ENCODE results near the gene SESTD1.

Gene SESTD1

DNA sequence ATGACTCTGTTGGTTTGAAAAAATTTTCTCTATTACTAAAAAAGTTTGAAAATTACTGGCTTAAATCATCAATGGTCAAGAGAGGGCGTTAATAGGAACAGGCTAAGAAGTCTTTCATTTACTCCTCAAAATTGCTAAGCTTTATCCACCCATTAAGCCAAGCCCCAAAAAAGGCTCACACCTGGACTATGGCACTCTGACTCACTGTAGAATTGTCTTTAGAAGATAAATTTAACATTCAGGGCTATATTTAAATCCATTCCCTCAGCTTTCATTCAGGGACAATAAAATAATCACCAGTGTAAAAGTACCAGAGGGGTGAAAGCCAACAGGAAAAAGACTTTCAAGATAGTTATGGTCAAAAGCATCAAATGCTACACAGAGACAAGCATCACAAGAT lies 80.0 kb downstream of the SESTD1 start:
- peaks cover 44% of the 10 kb centered on the region for H3K79me2 ChIP-seq (ENCODE audit: insufficient read depth, low read length)
- no peak overlapping the region for H3K9ac ChIP-seq (ENCODE audit: low read depth, low read length, poor library complexity, severe bottlenecking)
- H3K9me3 ChIP-seq (ENCODE audit: insufficient read depth, low read depth, low read length) = peaks cover 8% of the 10 kb centered on the region; the same call in 1 of the 2 replicates
- peaks cover 50% of the 10 kb centered on the region for H3K36me3 ChIP-seq (ENCODE audit: insufficient read depth, low read length)
- H2AFZ ChIP-seq (ENCODE audit: low read length) = no peak overlapping the region
- H3F3A ChIP-seq (ENCODE audit: low read depth) = no peaks in the 10 kb centered on the region
- H3K4me3 ChIP-seq (ENCODE audit: low read length, poor library complexity, severe bottlenecking) = no peak overlapping the region
- no peak for TF ChIP-seq EZH2phosphoT487 (IDR thresholded peaks at IDR 0.05; ENCODE audit: borderline replicate concordance)
- TF ChIP-seq, protein P1, sequence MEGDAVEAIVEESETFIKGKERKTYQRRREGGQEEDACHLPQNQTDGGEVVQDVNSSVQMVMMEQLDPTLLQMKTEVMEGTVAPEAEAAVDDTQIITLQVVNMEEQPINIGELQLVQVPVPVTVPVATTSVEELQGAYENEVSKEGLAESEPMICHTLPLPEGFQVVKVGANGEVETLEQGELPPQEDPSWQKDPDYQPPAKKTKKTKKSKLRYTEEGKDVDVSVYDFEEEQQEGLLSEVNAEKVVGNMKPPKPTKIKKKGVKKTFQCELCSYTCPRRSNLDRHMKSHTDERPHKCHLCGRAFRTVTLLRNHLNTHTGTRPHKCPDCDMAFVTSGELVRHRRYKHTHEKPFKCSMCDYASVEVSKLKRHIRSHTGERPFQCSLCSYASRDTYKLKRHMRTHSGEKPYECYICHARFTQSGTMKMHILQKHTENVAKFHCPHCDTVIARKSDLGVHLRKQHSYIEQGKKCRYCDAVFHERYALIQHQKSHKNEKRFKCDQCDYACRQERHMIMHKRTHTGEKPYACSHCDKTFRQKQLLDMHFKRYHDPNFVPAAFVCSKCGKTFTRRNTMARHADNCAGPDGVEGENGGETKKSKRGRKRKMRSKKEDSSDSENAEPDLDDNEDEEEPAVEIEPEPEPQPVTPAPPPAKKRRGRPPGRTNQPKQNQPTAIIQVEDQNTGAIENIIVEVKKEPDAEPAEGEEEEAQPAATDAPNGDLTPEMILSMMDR (conservative IDR thresholded peaks at IDR 0.05; ENCODE audit: low read length) = no peak
- H4K20me1 ChIP-seq (ENCODE audit: insufficient read depth, low read length, poor library complexity, severe bottlenecking) = no peaks in the 10 kb centered on the region
- H3K4me2 ChIP-seq (ENCODE audit: low read depth, low read length, poor library complexity, severe bottlenecking) = no peak overlapping the region
- H3K4me1 ChIP-seq (ENCODE audit: insufficient read depth, low read length, poor library complexity, severe bottlenecking) = no peaks in the 10 kb centered on the region
- no peaks in the 10 kb centered on the region for H3K27me3 ChIP-seq (ENCODE audit: insufficient read depth, low read length, poor library complexity, severe bottlenecking)
- H3K9me2 ChIP-seq (replicated peaks; ENCODE audit: low read depth, low read length) = no peaks in the 10 kb centered on the region

DNA sequence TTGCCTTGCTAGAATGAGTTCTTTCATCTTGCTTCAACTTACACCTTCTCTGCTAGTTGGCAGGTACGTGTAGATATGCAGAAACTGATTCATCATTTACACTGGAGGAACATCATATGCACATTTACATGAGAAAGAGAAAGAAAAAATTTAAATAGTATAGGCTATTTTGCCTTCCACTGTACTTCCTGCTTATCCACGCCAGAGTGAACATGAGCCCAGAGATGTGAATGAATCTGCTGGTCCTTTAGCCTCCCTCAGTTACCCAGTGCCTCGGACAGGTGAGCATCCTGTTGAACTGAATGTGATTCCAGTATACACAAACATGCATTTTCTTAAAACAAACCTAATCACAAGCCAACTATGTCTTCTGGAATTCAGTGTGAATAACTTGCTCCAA lies 83.6 kb downstream of the SESTD1 start:
- no peak for TF ChIP-seq EZH2phosphoT487 (IDR thresholded peaks at IDR 0.05; ENCODE audit: borderline replicate concordance)
- TF ChIP-seq, protein P1 (conservative IDR thresholded peaks at IDR 0.05; ENCODE audit: low read length) = no peak
- no peak overlapping the region for H2AFZ ChIP-seq (ENCODE audit: low read length)
- H3K4me2 ChIP-seq (ENCODE audit: low read depth, low read length, poor library complexity, severe bottlenecking) = no peak overlapping the region
- H3K4me3 ChIP-seq (ENCODE audit: low read length, poor library complexity, severe bottlenecking) = no peak overlapping the region
- H3K9ac ChIP-seq (ENCODE audit: low read depth, low read length, poor library complexity, severe bottlenecking) = no peak overlapping the region
- no peaks in the 10 kb centered on the region for H3K27me3 ChIP-seq (ENCODE audit: insufficient read depth, low read length, poor library complexity, severe bottlenecking)
- H3K79me2 ChIP-seq (ENCODE audit: insufficient read depth, low read length) = peaks cover 15% of the 10 kb centered on the region
- H3K9me2 ChIP-seq (replicated peaks; ENCODE audit: low read depth, low read length) = no peaks in the 10 kb centered on the region
- H3K9me3 ChIP-seq (ENCODE audit: insufficient read depth, low read depth, low read length) = no peaks in the 10 kb centered on the region
- no peaks in the 10 kb centered on the region for H4K20me1 ChIP-seq (ENCODE audit: insufficient read depth, low read length, poor library complexity, severe bottlenecking)
- H3K4me1 ChIP-seq (ENCODE audit: insufficient read depth, low read length, poor library complexity, severe bottlenecking) = no peaks in the 10 kb centered on the region
- peaks cover 27% of the 10 kb centered on the region for H3K36me3 ChIP-seq (ENCODE audit: insufficient read depth, low read length)
- no peaks in the 10 kb centered on the region for H3F3A ChIP-seq (ENCODE audit: low read depth)

DNA sequence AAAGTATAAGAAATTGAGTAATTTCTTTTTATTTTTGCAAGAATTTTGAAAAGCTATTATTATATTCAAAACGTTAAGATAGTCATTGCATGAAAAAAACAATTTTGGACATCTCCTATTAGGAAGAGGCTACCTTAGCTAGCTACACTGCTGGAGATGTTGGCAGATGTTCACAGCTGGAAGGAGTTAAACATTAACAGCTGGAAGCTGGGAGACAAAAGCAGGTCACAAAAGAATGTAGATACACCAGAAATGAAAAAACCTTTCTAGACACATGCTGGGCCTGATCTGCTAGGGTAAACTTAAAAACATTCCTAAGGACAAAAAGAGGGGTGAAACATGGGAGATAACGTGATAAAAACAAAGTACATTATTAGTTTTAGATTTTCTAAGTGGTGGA lies 84.4 kb downstream of the SESTD1 start:
- H3K4me2 ChIP-seq (ENCODE audit: low read depth, low read length, poor library complexity, severe bottlenecking) = no peak overlapping the region
- H3K9ac ChIP-seq (ENCODE audit: low read depth, low read length, poor library complexity, severe bottlenecking) = no peak overlapping the region
- no peak overlapping the region for H3K4me3 ChIP-seq (ENCODE audit: low read length, poor library complexity, severe bottlenecking)
- no peak overlapping the region for H2AFZ ChIP-seq (ENCODE audit: low read length)
- TF ChIP-seq, protein P1 (conservative IDR thresholded peaks at IDR 0.05; ENCODE audit: low read length) = no peak
- no peak for TF ChIP-seq EZH2phosphoT487 (IDR thresholded peaks at IDR 0.05; ENCODE audit: borderline replicate concordance)
- H3K4me1 ChIP-seq (ENCODE audit: insufficient read depth, low read length, poor library complexity, severe bottlenecking) = no peaks in the 10 kb centered on the region
- no peaks in the 10 kb centered on the region for H3F3A ChIP-seq (ENCODE audit: low read depth)
- H3K9me2 ChIP-seq (replicated peaks; ENCODE audit: low read depth, low read length) = no peaks in the 10 kb centered on the region
- no peaks in the 10 kb centered on the region for H3K27me3 ChIP-seq (ENCODE audit: insufficient read depth, low read length, poor library complexity, severe bottlenecking)
- peaks cover 34% of the 10 kb centered on the region for H3K36me3 ChIP-seq (ENCODE audit: insufficient read depth, low read length)
- no peaks in the 10 kb centered on the region for H4K20me1 ChIP-seq (ENCODE audit: insufficient read depth, low read length, poor library complexity, severe bottlenecking)
- H3K9me3 ChIP-seq (ENCODE audit: insufficient read depth, low read depth, low read length) = no peaks in the 10 kb centered on the region
- H3K79me2 ChIP-seq (ENCODE audit: insufficient read depth, low read length) = peaks cover 14% of the 10 kb centered on the region

Measured in Loucy (cell line).